HepG2 (cell line): ENCODE data around the gene STXBP2. TPM values are rescaled to one million over a fixed set of nuclear protein-coding genes. Genes with fewer than 3 reads are reported as not detected.

ENCODE experiments used
- CAMTA2 ChIP-seq: sonication (generic); formaldehyde crosslinking; IDR thresholded peaks from 2 replicates; pipeline ENCODE4 v1.4.0; 2020; ENCODE audit warnings: mild to moderate bottlenecking, missing genetic modification reagents, borderline replicate concordance
- CBFB ChIP-seq: sonication (generic); formaldehyde crosslinking; IDR thresholded peaks from 2 replicates; pipeline ENCODE4 v1.4.0; 2020; ENCODE audit warnings: missing genetic modification reagents
- CC2D1A ChIP-seq: sonication (generic); formaldehyde crosslinking; IDR thresholded peaks from 2 replicates; pipeline ENCODE4 v1.8.1; 2023; ENCODE audit warnings: mild to moderate bottlenecking, missing genetic modification reagents
- CEBPG ChIP-seq: IDR thresholded peaks from 2 replicates; pipeline ENCODE4 v1.6.1; 2016
- CHD4 ChIP-seq: fragments of 200-600 bp; sonication (generic); IDR thresholded peaks from 2 replicates; pipeline ENCODE4 v1.7.0; 2017; ENCODE audit warnings: mild to moderate bottlenecking, low read length, borderline replicate concordance
- EHMT2 ChIP-seq: fragments of 200-600 bp; sonication (generic); IDR thresholded peaks from 2 replicates; pipeline ENCODE4 v1.7.0; 2017; ENCODE audit warnings: antibody characterized with exemption, low read depth, low read length, borderline replicate concordance
- FOXA1 ChIP-seq, 2 experiments: fragments of 450-650 bp in 1 of 2; sonication (generic) in 1 of 2; formaldehyde crosslinking in 1 of 2; IDR thresholded peaks; 2 replicates each; pipeline versions ENCODE4 v1.4.0 to v1.6.1; 2016 to 2020; ENCODE audit warnings: missing genetic modification reagents in 1 of 2
- GTF2F1 ChIP-seq: fragments of 150-350 bp; IDR thresholded peaks from 2 replicates; pipeline ENCODE4 v1.6.1; 2014; ENCODE audit warnings: low read length
- HNF4A ChIP-seq: sonication (generic); formaldehyde crosslinking; IDR thresholded peaks from 2 replicates; pipeline ENCODE4 v1.4.0; 2020; ENCODE audit warnings: missing genetic modification reagents
- MAFG ChIP-seq: sonication (generic); formaldehyde crosslinking; IDR thresholded peaks from 2 replicates; pipeline ENCODE4 v1.5.1; 2020; ENCODE audit warnings: mild to moderate bottlenecking, missing genetic modification reagents
- POLR2AphosphoS2 ChIP-seq: IDR thresholded peaks from 2 replicates; pipeline ENCODE4 v1.6.1; 2011; ENCODE audit warnings: low read depth, low read length, improper control_type of control experiment
- SMAD9 ChIP-seq: sonication (generic); formaldehyde crosslinking; IDR thresholded peaks from 2 replicates; pipeline ENCODE4 v1.5.1; 2020; ENCODE audit warnings: mild to moderate bottlenecking, missing genetic modification reagents
- TOE1 ChIP-seq: sonication (generic); formaldehyde crosslinking; IDR thresholded peaks from 2 replicates; pipeline ENCODE4 v1.4.0; 2020; ENCODE audit warnings: mild to moderate bottlenecking, missing genetic modification reagents
- TP53 ChIP-seq: sonication (generic); formaldehyde crosslinking; conservative IDR thresholded peaks from 2 replicates; pipeline ENCODE4 v1.4.0; 2020; ENCODE audit warnings: missing genetic modification reagents
- ZFP36L2 ChIP-seq: sonication (generic); formaldehyde crosslinking; IDR thresholded peaks from 2 replicates; pipeline ENCODE4 v1.4.0; 2020; ENCODE audit warnings: missing genetic modification reagents
- ZNF230 ChIP-seq: sonication (generic); formaldehyde crosslinking; IDR thresholded peaks from 2 replicates; pipeline ENCODE4 v1.4.0; 2020; ENCODE audit warnings: mild to moderate bottlenecking, missing genetic modification reagents
- ZNF672 ChIP-seq: sonication (generic); formaldehyde crosslinking; IDR thresholded peaks from 2 replicates; pipeline ENCODE4 v1.8.1; 2022; ENCODE audit warnings: missing genetic modification reagents
- ZNF720 ChIP-seq: sonication (generic); formaldehyde crosslinking; IDR thresholded peaks from 2 replicates; pipeline ENCODE4 v1.4.0; 2020; ENCODE audit warnings: missing genetic modification reagents
- ZNF746 ChIP-seq: sonication (generic); formaldehyde crosslinking; IDR thresholded peaks from 2 replicates; pipeline ENCODE4 v1.8.0; 2022; ENCODE audit warnings: mild to moderate bottlenecking, missing genetic modification reagents
- polyA plus RNA-seq, 8 experiments: library from polyadenylated mRNA; depleted of rRNA in 3 of 8; stranded (reverse) in 7 of 8; unstranded in 1 of 8; fragments of >200 nt; fragmentation: Illumina TruSeq in 4 of 8; extraction: Trizol in 4 of 8; gene quantifications; 2 replicates each; pipeline versions ENCODE4 v1.2.1 to v1.2.3, GENCODE V29; 2011 to 2016; ENCODE audit warnings: low read depth in 4 of 8, missing spikeins in 1 of 8, mixed read lengths in 1 of 8; ENCODE audit not compliant: insufficient read depth in 1 of 8
- total RNA-seq, 5 experiments: library from RNA; depleted of rRNA; stranded (reverse); fragments of >200 nt; fragmentation: Illumina TruSeq; extraction: Trizol; gene quantifications; 2 replicates each; pipeline ENCODE4 v1.2.3, GENCODE V29; 2016; ENCODE audit warnings: low read depth in 1 of 5
- TF ChIP-seq, protein P1 (sequence below): sonication (generic); formaldehyde crosslinking; IDR thresholded peaks from 2 replicates; pipeline ENCODE4 v1.4.0; 2020; ENCODE audit warnings: missing genetic modification reagents
- TF ChIP-seq, protein P2 (sequence below): IDR thresholded peaks from 2 replicates; pipeline ENCODE4 v1.6.1; 2016; ENCODE audit warnings: missing biosample characterization, missing genetic modification reagents, low read depth
- TF ChIP-seq, protein P3 (sequence below): sonication (generic); formaldehyde crosslinking; IDR thresholded peaks from 2 replicates; pipeline ENCODE4 v1.8.1; 2022; ENCODE audit warnings: mild to moderate bottlenecking, missing genetic modification reagents
- TF ChIP-seq, protein P4 (sequence below): sonication (generic); formaldehyde crosslinking; IDR thresholded peaks from 2 replicates; pipeline ENCODE4 v1.8.1; 2023; ENCODE audit warnings: missing genetic modification reagents, mild to moderate bottlenecking, borderline replicate concordance
- TF ChIP-seq, protein P5 (sequence below): sonication (generic); formaldehyde crosslinking; IDR thresholded peaks from 2 replicates; pipeline ENCODE4 v1.5.1; 2020; ENCODE audit warnings: mild to moderate bottlenecking, missing genetic modification reagents, moderate library complexity
- TF ChIP-seq, protein P6 (sequence below): sonication (generic); formaldehyde crosslinking; IDR thresholded peaks from 2 replicates; pipeline ENCODE4 v1.5.1; 2020; ENCODE audit warnings: mild to moderate bottlenecking, missing genetic modification reagents, borderline replicate concordance

STXBP2 gene
- total and polyA plus RNA-seq, 2 of the 13 experiments (the other 11 are each of a cell fraction or from before 2014, with no cell fraction given): 22.8 to 40.1 TPM

DNA sequence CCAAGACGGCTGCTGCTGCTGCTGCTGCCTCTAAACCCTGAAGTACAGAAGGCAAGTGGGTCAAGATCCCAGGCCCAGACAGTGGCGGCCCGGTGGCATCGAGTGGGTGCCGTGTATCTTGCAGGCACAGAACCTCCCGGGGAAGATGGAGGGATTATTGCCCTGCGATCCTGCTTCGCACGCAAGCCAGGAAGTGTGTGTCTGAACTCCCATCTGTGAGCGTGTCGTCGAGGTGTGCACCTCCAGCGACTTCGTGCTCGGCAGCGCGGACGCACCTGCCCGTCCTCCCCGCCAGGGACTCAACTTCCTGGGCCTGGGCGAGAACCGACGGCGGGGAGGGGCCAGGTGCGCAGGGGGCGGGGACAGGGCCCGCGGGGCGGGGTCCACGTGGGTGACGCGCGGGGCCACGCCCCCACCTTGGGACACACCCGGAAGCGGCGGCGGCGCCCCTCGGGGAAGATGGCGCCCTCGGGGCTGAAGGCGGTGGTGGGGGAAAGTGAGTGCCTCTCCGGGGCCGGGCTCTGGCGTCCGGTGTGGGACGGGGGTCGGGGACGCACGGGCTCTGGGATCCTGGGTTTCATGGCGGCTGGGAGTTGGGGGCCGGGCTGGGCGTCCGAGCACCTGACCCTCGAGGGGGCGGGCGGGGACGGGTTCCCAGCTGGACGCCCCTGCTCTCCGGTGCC is at the start of gene STXBP2 (continued):
- TF ChIP-seq, protein P1, sequence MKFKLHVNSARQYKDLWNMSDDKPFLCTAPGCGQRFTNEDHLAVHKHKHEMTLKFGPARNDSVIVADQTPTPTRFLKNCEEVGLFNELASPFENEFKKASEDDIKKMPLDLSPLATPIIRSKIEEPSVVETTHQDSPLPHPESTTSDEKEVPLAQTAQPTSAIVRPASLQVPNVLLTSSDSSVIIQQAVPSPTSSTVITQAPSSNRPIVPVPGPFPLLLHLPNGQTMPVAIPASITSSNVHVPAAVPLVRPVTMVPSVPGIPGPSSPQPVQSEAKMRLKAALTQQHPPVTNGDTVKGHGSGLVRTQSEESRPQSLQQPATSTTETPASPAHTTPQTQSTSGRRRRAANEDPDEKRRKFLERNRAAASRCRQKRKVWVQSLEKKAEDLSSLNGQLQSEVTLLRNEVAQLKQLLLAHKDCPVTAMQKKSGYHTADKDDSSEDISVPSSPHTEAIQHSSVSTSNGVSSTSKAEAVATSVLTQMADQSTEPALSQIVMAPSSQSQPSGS (CRISPR knock-in tag): no peak
- TF ChIP-seq ZFP36L2 (CRISPR knock-in tag) (no peak), EHMT2 (no peak), ZNF672 (CRISPR knock-in tag) (no peak), ZNF746 (CRISPR knock-in tag) (no peak), MAFG (CRISPR knock-in tag) (no peak), TOE1 (CRISPR knock-in tag) (no peak), ZNF230 (CRISPR knock-in tag) (no peak), CC2D1A (CRISPR knock-in tag) (no peak), ZNF720 (CRISPR knock-in tag) (no peak), SMAD9 (no peak), TP53 (no peak), CAMTA2 (CRISPR knock-in tag) (no peak), CHD4 (no peak), GTF2F1 (no peak), POLR2AphosphoS2 (no peak), HNF4A (CRISPR knock-in tag) (no peak), CEBPG (CRISPR knock-in tag) (peak; percentile 15; the same call in 1 of the 2 replicates), CBFB (CRISPR knock-in tag) (no peak), FOXA1 (IDR thresholded peaks at IDR 0.05) (no peak), FOXA1 (CRISPR knock-in tag; IDR thresholded peaks at IDR 0.05) (no peak)
- TF ChIP-seq, protein P2, sequence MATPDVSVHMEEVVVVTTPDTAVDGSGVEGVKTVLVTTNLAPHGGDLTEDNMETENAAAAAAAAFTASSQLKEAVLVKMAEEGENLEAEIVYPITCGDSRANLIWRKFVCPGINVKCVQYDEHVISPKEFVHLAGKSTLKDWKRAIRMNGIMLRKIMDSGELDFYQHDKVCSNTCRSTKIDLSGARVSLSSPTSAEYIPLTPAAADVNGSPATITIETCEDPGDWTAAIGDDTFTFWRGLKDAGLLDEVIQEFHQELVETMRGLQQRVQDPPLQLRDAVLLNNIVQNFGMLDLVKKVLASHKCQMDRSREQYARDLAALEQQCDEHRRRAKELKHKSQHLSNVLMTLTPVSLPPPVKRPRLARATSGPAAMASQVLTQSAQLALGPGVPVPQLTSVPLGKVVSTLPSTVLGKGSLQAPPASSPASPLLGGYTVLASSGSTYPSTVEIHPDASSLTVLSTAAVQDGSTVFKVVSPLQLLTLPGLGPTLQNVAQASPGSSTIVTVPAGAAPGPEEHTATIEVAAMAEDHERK: no peak
- TF ChIP-seq, protein P3, sequence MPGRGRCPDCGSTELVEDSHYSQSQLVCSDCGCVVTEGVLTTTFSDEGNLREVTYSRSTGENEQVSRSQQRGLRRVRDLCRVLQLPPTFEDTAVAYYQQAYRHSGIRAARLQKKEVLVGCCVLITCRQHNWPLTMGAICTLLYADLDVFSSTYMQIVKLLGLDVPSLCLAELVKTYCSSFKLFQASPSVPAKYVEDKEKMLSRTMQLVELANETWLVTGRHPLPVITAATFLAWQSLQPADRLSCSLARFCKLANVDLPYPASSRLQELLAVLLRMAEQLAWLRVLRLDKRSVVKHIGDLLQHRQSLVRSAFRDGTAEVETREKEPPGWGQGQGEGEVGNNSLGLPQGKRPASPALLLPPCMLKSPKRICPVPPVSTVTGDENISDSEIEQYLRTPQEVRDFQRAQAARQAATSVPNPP: no peak
- TF ChIP-seq, protein P4, sequence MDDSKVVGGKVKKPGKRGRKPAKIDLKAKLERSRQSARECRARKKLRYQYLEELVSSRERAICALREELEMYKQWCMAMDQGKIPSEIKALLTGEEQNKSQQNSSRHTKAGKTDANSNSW (CRISPR knock-in tag): no peak
- TF ChIP-seq, protein P5, sequence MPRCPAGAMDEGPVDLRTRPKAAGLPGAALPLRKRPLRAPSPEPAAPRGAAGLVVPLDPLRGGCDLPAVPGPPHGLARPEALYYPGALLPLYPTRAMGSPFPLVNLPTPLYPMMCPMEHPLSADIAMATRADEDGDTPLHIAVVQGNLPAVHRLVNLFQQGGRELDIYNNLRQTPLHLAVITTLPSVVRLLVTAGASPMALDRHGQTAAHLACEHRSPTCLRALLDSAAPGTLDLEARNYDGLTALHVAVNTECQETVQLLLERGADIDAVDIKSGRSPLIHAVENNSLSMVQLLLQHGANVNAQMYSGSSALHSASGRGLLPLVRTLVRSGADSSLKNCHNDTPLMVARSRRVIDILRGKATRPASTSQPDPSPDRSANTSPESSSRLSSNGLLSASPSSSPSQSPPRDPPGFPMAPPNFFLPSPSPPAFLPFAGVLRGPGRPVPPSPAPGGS (CRISPR knock-in tag): no peak
- TF ChIP-seq, protein P6, sequence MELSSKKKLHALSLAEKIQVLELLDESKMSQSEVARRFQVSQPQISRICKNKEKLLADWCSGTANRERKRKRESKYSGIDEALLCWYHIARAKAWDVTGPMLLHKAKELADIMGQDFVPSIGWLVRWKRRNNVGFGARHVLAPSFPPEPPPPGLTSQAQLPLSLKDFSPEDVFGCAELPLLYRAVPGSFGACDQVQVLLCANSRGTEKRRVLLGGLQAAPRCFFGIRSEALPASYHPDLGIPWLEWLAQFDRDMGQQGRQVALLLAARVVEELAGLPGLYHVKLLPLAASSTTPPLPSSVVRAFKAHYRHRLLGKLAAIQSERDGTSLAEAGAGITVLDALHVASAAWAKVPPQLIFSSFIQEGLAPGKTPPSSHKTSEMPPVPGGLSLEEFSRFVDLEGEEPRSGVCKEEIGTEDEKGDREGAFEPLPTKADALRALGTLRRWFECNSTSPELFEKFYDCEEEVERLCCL (CRISPR knock-in tag): no peak; the same call in 1 of the 2 replicates
